NCI-H2029 treated with DMSO at 0.1 percent for 48 hours (cell line): ENCODE data around the gene GALNS.

Source experiments
- DNase-seq: peaks from one replicate; lab custom pipeline; 2025; lab: John Stamatoyannopoulos, UW

Gene GALNS

DNA sequence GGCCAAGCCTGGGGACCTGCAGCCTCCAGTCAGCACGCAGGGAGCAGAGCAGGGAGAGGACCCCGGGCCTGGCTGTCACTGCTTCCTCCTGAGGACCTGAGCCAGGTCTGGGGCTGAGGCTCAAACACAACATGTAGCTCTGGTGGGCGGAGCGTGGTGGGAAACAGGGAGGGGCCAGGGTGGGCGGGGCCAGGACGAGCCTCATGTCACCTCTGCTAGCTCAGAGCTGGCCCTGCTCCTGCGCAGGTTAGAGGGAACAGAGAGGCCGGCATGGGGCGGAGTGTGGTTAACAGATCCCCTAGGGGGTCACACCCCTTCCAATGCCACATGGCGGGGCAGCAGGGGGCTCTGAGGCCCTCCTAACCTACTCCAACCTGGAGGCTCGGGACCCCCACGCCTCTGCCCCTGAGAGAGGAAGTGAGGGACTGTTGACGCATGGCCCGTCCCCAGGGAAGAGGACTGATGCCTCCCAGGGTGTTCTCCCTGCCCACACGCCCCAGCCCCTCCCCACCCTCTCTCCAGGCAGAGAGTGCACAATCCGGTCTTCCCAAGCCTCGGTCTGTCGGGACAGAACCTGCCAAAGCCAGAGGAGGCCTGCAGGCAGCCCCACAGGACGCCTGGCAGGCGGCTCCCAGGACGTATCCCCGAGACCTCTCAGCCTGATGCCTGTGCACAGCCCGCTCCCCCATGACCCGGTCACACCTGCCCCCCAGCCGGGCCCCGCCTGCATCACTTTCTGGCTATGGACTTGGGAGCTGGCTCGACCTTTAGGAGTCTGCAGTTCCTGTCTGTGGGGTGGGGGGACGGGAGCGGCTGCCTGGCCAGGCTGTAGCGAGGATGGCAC is 86.9 kb downstream of the GALNS start:
- no peak for DNase-seq

DNA sequence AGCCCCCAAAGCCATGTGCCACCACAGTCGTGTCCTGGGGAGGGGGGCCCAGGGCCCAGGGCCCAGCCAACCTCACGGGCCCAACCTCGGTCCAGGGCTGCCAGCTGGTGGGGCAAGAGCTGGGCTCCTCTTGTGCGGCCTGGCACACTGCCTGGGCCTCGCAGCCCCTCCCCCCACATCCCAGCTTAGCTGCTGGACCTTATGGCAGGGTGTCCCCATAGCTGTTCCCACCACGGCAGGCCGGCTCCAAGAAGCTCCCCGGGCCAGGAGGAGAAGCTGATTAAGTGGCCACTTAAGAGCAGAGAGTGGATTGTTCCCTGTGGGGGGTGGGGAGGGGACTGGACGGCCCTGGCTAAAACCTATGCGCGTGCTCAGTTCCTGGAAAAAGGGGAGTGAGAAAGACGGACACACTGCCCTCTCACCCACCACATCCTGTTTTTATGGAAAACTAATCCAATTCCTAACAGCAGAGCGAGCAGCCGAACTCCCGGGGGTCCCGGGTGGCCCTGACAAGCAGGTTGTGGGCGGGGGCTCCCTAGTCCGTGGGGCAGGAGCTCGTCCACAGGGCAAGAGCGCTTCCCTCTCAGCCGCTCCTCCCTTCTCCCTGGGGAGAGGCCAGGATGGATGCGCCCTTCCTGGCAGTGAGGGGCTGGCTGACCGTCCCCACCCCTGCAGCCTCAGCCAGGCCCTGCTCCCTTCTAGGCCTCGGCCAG is 88.5 kb downstream of the GALNS start:
- no peak for DNase-seq

DNA sequence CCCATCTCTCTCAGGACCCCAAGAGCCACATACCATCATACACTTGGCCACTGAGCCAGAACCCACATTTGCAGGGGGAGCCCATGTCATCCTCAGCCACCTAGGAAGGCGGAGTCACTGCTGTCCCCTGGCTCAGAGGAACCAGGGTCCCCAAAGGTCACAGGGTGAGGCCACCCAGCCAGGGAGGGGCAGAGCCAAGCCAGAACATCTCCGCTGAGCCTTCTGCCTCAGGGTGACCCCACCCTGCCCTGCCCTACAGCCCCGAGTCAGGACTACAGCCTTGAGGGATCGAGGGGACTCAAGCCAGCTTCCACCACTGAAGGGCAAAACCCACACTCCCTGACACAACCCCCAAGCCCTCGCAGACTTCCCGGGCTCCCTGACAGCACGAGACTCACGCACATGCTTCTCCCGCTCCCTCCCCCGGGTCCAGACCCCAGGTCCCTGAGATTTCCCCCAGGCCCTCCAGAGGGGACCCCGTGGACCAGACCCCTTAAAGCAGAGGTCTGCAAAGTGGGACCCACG is 89.1 kb downstream of the GALNS start:
- DNase-seq, result no peak

DNA sequence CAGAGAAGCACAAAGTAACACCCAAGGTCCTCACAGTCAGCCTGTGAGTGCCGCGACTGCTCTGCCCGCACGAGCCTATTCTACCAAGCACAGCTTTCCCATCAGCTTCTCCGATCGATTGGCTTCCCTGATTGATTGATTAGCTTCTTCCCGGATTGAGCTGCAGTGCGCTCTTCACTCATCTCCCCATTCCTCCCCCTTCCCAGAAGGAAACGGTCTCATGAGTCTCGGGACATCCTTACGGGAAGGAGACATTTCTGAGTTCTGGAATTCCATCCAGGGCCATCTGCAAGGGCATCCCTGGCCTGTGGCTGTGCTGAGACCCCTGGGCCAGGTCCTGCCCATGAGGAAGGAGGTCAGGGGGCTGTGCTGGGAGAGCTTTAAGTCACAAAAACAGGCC is 89.8 kb downstream of the GALNS start:
- DNase-seq, result no peak

DNA sequence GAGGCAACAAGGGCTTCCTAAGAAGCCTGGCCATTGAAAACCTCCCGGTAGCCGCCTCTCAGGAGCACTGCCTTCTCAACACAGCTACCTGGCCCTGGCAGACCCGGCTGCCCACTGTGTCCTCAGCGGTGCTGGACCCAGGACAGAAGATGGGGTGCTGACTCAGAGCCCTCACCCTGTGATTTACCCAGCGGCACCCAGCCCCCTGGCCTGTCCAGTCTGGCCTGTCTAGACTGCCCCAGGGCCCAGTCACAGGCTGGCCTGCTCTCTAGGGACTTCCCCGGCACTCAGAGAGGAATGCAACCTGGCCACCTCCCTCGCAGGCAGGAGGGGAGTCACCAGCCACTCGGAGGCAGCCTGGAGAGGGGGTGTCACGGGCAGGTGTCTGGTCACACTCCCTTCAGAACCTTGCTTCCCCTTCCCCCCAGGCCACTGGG is 91.8 kb downstream of the GALNS start:
- DNase-seq, result no peak

DNA sequence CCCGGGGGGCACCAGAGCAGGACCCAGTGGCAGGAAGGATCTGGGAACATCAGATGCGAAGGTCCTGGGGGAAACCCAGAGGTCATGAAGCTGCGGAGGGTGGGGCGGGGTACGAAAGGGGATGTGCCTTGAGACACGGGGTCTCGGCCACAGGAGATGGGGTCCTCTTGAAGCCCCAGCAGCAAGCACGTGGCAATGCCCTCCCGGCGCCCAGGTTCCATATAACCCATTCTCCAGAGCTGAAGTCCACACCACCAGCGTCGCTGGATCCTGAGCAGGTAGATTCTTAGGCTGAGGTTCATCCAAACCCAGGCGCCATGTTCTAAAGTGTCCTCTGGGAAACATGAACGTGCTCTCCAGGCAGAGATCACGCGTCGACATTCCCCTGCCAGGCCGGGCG is 92.7 kb downstream of the GALNS start:
- DNase-seq, result no peak
